ENCODE data around the gene THAP6. TPM values are rescaled to one million over a fixed set of nuclear protein-coding genes. Genes with fewer than 3 reads are reported as not detected.
"Not testable (repeated sequence)": the region's sequence is repeated elsewhere in the genome, so short reads cannot be mapped to it uniquely, and the experiment has no call there.

THAP6 gene
- total RNA-seq, 4 donors from 2014 or later: 20.6 to 54.1 (median 32.7) TPM

DNA sequence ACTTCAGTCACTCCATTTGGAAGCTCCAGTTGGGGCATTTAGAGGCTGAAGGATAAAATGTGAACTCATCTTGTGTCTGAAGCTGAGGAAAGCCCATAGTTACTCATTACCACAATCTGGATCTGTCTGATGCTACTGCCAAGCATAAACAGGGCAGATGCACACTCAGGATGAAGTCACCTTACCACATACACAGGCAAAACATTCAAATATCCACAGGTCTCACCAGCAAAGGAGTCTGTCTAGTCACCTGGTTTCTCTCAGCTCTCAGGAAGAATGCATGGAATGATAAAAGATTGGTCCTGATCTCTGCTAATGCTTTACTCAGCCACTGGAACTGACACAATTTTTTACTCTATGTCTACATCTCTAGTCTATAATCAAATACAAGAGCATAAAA, 28.6 kb downstream of the THAP6 start:
- DNase-seq: no peak

DNA sequence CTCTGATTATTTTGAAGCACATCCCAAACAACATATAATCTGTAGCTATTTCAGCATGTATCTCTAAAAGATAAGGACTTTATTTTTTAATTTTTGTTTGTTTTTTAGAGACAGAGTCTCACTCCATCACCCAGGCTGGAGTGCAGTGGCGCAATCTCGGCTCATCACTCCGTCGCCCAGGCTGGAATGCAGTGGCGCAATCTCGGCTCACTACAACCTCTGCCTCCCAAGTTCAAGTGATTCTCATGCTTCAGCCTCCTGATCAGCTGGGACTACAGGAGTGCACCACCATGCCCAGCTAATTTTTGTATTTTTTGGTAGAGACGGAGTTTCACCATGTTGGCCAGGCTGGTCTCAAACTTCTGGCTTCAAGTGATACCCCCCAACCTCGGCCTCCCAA, 29.9 kb downstream of the THAP6 start:
- 94 to 96% methylated on average over 8 of the region's 8 CpGs for WGBS, 2 donors
- H3K4me1 ChIP-seq; DNase-seq; intact Hi-C loops (cut with DNase I); H3K27me3 ChIP-seq; H3K36me3 ChIP-seq; H3K9me3 ChIP-seq; H3K27ac ChIP-seq; H3K4me3 ChIP-seq (replicated peaks in 1 of 3): not testable (repeated sequence)

More for the DNA sequence above, 28.6 kb downstream of the THAP6 start:
- no peak overlapping the region for H3K4me3 ChIP-seq (replicated peaks in 1 of 3)
- H3K27ac ChIP-seq: no peak overlapping the region
- H3K27me3 ChIP-seq: no peaks in the 10 kb centered on the region
- intact Hi-C loops (cut with DNase I): no loop called here
- H3K4me1 ChIP-seq: no peaks in the 10 kb centered on the region
- no peaks in the 10 kb centered on the region for H3K9me3 ChIP-seq
- TF ChIP-seq POLR2A (IDR thresholded peaks at IDR 0.05): no peak
- TF ChIP-seq, protein P1, sequence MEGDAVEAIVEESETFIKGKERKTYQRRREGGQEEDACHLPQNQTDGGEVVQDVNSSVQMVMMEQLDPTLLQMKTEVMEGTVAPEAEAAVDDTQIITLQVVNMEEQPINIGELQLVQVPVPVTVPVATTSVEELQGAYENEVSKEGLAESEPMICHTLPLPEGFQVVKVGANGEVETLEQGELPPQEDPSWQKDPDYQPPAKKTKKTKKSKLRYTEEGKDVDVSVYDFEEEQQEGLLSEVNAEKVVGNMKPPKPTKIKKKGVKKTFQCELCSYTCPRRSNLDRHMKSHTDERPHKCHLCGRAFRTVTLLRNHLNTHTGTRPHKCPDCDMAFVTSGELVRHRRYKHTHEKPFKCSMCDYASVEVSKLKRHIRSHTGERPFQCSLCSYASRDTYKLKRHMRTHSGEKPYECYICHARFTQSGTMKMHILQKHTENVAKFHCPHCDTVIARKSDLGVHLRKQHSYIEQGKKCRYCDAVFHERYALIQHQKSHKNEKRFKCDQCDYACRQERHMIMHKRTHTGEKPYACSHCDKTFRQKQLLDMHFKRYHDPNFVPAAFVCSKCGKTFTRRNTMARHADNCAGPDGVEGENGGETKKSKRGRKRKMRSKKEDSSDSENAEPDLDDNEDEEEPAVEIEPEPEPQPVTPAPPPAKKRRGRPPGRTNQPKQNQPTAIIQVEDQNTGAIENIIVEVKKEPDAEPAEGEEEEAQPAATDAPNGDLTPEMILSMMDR (IDR thresholded peaks at IDR 0.05): no peak
- peaks cover 0 to 3% of the 10 kb centered on the region in 2 donors for H3K36me3 ChIP-seq

DNA sequence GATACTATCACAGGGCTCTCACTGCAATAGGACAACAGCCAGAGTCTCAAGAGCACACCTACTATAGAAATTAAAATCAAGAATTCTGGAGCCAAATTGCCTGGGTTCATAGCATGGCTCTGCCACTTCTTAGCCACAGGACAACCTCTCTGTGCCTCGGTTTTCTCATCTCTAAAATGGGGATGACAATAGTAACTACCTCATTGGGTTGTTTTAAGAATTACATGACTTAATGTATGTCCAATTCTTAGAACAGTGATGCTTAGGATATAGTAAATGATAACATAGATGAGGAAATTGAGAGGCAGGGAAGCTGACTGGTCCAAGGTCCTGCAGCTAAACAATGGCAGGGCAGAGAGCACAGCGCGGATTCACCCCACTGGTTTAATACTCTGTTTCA, 30.6 kb downstream of the THAP6 start:
- TF ChIP-seq, protein P1 (IDR thresholded peaks at IDR 0.05): no peak
- TF ChIP-seq POLR2A (IDR thresholded peaks at IDR 0.05): no peak
- Histone ChIP-seq H3K27ac (no peak overlapping the region), H3K36me3 (peaks cover 0 to 3% of the 10 kb centered on the region in 2 donors), H3K4me1 (no peaks in the 10 kb centered on the region), H3K27me3 (no peaks in the 10 kb centered on the region), H3K9me3 (no peaks in the 10 kb centered on the region), H3K4me3 (replicated peaks in 1 of 3) (no peak overlapping the region)
- 96 to 97% methylated on average over 3 of the region's 3 CpGs for WGBS, 2 donors
- DNase-seq: no peak
- intact Hi-C loops (cut with DNase I): no loop called here

DNA sequence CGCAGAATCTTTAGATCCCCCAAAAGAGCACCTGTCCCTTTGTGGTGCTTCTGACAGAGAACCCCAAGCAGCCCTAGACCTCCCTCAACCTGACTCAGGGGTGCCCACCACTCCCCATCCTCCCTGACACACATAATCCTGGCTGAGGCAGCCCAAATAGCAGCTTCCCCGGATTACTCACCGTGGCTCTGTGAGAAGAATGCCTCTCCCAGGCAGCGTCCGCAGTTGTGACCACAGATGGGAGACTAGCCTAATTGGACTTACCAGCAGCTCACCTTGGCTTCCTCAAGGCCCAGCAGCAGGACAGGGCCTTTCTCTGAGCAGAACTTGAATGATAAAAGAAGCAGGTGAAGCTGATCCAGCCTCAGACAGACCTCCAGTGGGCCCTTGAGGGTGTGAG, 31.3 kb downstream of the THAP6 start:
- Histone ChIP-seq H3K27me3 (no peaks in the 10 kb centered on the region), H3K4me1 (no peaks in the 10 kb centered on the region), H3K36me3 (no peaks in the 10 kb centered on the region), H3K4me3 (replicated peaks in 1 of 3) (no peak overlapping the region), H3K9me3 (no peaks in the 10 kb centered on the region), H3K27ac (no peak overlapping the region)
- no peak for TF ChIP-seq POLR2A (IDR thresholded peaks at IDR 0.05)
- TF ChIP-seq, protein P1 (IDR thresholded peaks at IDR 0.05): no peak
- intact Hi-C loops (cut with DNase I): no loop called here
- no peak for DNase-seq
- WGBS, 2 donors: 85 to 89% methylated on average over 4 to 5 of the region's 5 CpGs

DNA sequence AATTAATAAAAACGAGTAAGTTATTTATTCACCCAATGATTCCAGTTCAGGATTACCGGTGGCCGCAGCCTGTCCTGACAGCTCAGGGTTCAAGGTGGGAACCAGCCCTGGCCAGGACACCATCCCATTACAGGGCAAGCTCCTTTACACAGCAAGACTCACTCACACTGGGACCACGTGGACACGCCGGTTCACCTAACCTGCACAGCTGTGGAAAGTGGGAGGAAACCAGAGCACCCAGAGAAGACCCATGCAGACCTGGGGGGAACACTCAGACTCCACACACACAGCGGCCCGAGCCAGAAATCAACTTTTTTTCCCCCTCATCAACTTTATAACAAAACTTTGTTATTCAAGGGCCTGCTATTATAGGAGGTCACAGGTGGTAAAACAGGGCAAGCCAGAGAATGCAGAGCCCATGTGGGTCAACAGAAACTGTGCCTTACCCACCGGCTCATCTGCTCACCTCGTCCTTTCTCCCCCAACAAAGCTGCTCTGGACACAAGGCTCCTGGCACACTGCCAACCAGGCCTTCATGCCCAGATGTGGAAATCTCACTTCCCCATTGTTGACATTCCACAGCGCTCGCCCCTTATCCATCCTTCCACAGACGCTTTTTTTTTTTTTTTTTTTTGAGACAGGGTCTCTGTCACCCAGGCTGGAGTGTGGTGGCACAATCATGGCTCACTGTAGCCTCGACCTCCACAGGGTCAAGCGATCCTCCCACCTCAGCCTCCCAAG, 33.5 kb downstream of the THAP6 start:
- Histone ChIP-seq H3K36me3 (no peaks in the 10 kb centered on the region), H3K27ac (no peak overlapping the region), H3K4me1 (no peaks in the 10 kb centered on the region), H3K4me3 (replicated peaks in 1 of 3) (no peak overlapping the region), H3K9me3 (no peaks in the 10 kb centered on the region), H3K27me3 (no peaks in the 10 kb centered on the region)
- TF ChIP-seq, protein P1 (IDR thresholded peaks at IDR 0.05): no peak
- no peak for TF ChIP-seq POLR2A (IDR thresholded peaks at IDR 0.05)
- intact Hi-C loops (cut with DNase I): no loop called here
- DNase-seq: peak; percentile 23 to 55
- WGBS, 2 donors: 70 to 79% methylated on average over 15 of the region's 15 CpGs
